H7 (cell line): ENCODE results near the gene ARL5B. TPM values are rescaled to one million over a fixed set of nuclear protein-coding genes. Genes with fewer than 3 reads are reported as not detected.

ENCODE experiments used
- DNase-seq: peaks from one replicate; pipeline ENCODE4 v3.0.0; 2012
- H3K27me3 ChIP-seq: 2 replicates; pipeline ENCODE4 v1.6.0; 2011; ENCODE audit warnings: mild to moderate bottlenecking, low read length; ENCODE audit not compliant: control insufficient read depth, insufficient read depth
- H3K36me3 ChIP-seq: replicated peaks from 2 replicates; pipeline ENCODE4 v1.5.1; 2011; ENCODE audit warnings: low read length; ENCODE audit not compliant: control insufficient read depth, insufficient read depth
- H3K4me3 ChIP-seq: 2 replicates; pipeline ENCODE4 v1.5.1; 2011; ENCODE audit warnings: low read depth, mild to moderate bottlenecking, control low read depth, low read length, moderate library complexity; ENCODE audit not compliant: insufficient read depth
- total RNA-seq: library from RNA; depleted of rRNA; stranded (reverse); fragments of >200 nt; shearing (Covaris generic); gene quantifications from 2 replicates; pipeline ENCODE4 v1.2.3, GENCODE V29; 2014

The ARL5B gene
- total RNA-seq, 1 experiment from 2014 or later = 35.3 TPM

- DNase-seq = no peak
- peaks cover 6% of the 10 kb centered on the region for H3K36me3 ChIP-seq
- no peak overlapping the region for H3K4me3 ChIP-seq
- H3K27me3 ChIP-seq = no peaks in the 10 kb centered on the region
Measured at GRCh38 chr10:18675086-18675801, 16.0 kb downstream of the ARL5B start.

GRCh38 chr10:18680754-18681153 is 21.5 kb downstream of the ARL5B start:
- peaks cover 1% of the 10 kb centered on the region for H3K36me3 ChIP-seq
- DNase-seq = no peak
- no peak overlapping the region for H3K4me3 ChIP-seq
- no peaks in the 10 kb centered on the region for H3K27me3 ChIP-seq

- peaks cover 1% of the 10 kb centered on the region for H3K36me3 ChIP-seq
- DNase-seq = no peak
- no peaks in the 10 kb centered on the region for H3K27me3 ChIP-seq
- H3K4me3 ChIP-seq = no peak overlapping the region
Measured at GRCh38 chr10:18681366-18681765, 22.1 kb downstream of the ARL5B start.

- no peak overlapping the region for H3K4me3 ChIP-seq
- no peak for DNase-seq
- H3K36me3 ChIP-seq = no peaks in the 10 kb centered on the region; the same call in 1 of the 2 replicates
- H3K27me3 ChIP-seq = no peaks in the 10 kb centered on the region
Measured at GRCh38 chr10:18681971-18682411, 22.8 kb downstream of the ARL5B start.

GRCh38 chr10:18683427-18683826 is 24.2 kb downstream of the ARL5B start:
- Histone ChIP-seq H3K4me3 (no peak overlapping the region), H3K36me3 (no peaks in the 10 kb centered on the region; the same call in 1 of the 2 replicates), H3K27me3 (no peaks in the 10 kb centered on the region)
- no peak for DNase-seq

GRCh38 chr10:18684416-18684815 is 25.2 kb downstream of the ARL5B start:
- Histone ChIP-seq H3K4me3 (no peak overlapping the region), H3K36me3 (no peaks in the 10 kb centered on the region), H3K27me3 (no peaks in the 10 kb centered on the region)
- DNase-seq = no peak

- DNase-seq = no peak
- Histone ChIP-seq H3K36me3 (no peaks in the 10 kb centered on the region), H3K4me3 (no peak overlapping the region), H3K27me3 (no peaks in the 10 kb centered on the region)
Measured at GRCh38 chr10:18684953-18685352, 25.7 kb downstream of the ARL5B start.

- H3K4me3 ChIP-seq = no peak overlapping the region
- no peak for DNase-seq
- H3K36me3 ChIP-seq = no peaks in the 10 kb centered on the region
- no peaks in the 10 kb centered on the region for H3K27me3 ChIP-seq
Measured at GRCh38 chr10:18685555-18685954, 26.3 kb downstream of the ARL5B start.

- Histone ChIP-seq H3K27me3 (no peaks in the 10 kb centered on the region), H3K4me3 (no peak overlapping the region), H3K36me3 (no peaks in the 10 kb centered on the region)
- no peak for DNase-seq
Measured at GRCh38 chr10:18687195-18687594, 28.0 kb downstream of the ARL5B start.

GRCh38 chr10:18687706-18688105 is 28.5 kb downstream of the ARL5B start:
- H3K4me3 ChIP-seq = no peak overlapping the region
- H3K36me3 ChIP-seq = no peaks in the 10 kb centered on the region
- no peak for DNase-seq
- H3K27me3 ChIP-seq = no peaks in the 10 kb centered on the region

GRCh38 chr10:18689498-18689897 is 30.3 kb downstream of the ARL5B start:
- H3K36me3 ChIP-seq = no peaks in the 10 kb centered on the region
- H3K27me3 ChIP-seq = no peaks in the 10 kb centered on the region
- H3K4me3 ChIP-seq = no peak overlapping the region
- DNase-seq = no peak

- DNase-seq = no peak
- Histone ChIP-seq H3K27me3 (no peaks in the 10 kb centered on the region), H3K36me3 (no peaks in the 10 kb centered on the region), H3K4me3 (no peak overlapping the region)
Measured at GRCh38 chr10:18690541-18690940, 31.3 kb downstream of the ARL5B start.

GRCh38 chr10:18699849-18700840 is 40.9 kb downstream of the ARL5B start:
- DNase-seq = no peak
- no peak overlapping the region for H3K4me3 ChIP-seq
- no peaks in the 10 kb centered on the region for H3K27me3 ChIP-seq
- no peaks in the 10 kb centered on the region for H3K36me3 ChIP-seq

GRCh38 chr10:18703521-18703920 is 44.3 kb downstream of the ARL5B start:
- no peak overlapping the region for H3K4me3 ChIP-seq
- H3K36me3 ChIP-seq = no peaks in the 10 kb centered on the region
- no peak for DNase-seq
- H3K27me3 ChIP-seq = no peaks in the 10 kb centered on the region

GRCh38 chr10:18710201-18710653 is 51.0 kb downstream of the ARL5B start:
- Histone ChIP-seq H3K36me3 (no peaks in the 10 kb centered on the region), H3K27me3 (no peaks in the 10 kb centered on the region), H3K4me3 (no peak overlapping the region)
- DNase-seq = peak; percentile 37
